IPS DF 19.7 (cell line): ENCODE results near the gene WFDC12.

Experiments
- DNase-seq: peaks from one replicate; pipeline ENCODE4 v3.0.0-alpha.2; 2013; ENCODE audit warnings: low read depth, low spot score

Gene WFDC12

DNA sequence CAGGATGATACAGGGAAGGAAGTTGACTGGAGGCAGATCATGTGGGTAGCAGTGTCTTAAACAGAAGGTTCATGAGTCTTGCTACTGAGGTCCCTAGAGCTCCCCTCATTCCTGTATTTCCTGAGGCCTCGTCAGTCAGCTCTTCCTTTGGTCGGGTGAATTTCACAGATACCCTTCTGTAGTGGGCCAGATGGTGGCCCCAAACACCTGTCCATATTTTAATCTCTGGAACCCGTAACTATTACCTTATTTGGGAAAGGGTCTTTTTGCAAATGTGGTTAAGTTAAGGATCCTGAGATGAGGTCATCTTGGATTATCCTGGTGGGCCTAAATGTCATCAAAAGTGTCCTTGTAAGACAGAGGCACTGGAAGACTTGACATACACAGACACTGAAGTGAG, 32.9 kb downstream of the WFDC12 start:
- DNase-seq = no peak

DNA sequence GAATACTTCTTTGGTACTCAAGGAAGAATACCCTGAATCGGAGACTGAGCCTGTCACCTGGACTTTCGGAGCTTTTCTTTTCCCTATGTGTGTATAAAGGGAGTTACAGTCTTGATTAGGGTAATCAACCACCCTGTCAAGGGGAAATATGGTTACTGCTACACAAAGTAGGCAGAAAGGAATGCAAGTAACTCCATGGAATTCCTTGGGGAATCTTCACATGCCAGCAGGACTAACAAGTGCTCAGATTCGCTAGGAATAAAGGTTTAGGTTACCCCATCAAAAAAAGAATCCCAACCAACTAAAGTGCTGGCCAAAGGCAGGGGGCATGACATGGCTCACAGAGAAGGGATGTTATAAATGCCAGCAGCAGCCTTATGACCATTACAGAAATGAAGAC, 33.8 kb downstream of the WFDC12 start:
- no peak for DNase-seq

DNA sequence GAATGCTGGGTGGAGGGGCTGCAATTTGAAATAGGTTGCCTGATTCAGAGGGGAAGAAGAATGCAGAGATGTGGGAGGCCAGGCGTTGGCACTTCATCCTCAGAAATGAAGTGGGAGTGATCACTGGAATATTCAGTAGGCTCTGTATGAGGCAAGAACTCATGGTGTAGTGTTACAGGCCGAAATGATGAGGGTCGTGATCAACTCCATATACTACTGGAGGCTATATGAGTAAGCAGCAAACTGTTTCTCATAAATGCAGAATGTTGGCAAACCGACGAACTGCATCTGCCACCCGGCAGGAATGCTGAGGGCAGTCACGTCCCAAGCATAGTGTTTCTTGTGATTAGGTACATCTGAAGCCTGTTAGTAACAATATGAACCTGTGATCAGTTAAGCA, 36.0 kb downstream of the WFDC12 start:
- DNase-seq = no peak

DNA sequence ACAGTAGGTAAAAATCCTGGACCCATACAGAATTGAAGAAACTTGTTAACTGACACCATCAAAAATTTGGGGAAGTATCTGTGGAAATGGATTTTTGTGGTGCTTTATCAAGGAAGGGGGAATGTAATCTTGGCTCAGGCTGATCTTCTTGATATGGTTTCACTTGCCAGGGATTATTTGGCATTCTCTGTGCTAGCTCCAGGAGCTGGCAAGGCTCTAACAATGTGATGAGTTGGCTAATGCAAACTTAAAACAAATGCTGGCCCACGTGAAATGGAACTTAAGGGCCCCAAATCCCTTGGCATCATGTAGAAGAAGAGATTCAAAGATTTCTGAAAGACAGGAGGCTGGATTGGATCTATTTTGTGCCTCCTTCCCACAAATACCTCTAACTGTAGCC, 36.5 kb downstream of the WFDC12 start:
- DNase-seq = no peak

DNA sequence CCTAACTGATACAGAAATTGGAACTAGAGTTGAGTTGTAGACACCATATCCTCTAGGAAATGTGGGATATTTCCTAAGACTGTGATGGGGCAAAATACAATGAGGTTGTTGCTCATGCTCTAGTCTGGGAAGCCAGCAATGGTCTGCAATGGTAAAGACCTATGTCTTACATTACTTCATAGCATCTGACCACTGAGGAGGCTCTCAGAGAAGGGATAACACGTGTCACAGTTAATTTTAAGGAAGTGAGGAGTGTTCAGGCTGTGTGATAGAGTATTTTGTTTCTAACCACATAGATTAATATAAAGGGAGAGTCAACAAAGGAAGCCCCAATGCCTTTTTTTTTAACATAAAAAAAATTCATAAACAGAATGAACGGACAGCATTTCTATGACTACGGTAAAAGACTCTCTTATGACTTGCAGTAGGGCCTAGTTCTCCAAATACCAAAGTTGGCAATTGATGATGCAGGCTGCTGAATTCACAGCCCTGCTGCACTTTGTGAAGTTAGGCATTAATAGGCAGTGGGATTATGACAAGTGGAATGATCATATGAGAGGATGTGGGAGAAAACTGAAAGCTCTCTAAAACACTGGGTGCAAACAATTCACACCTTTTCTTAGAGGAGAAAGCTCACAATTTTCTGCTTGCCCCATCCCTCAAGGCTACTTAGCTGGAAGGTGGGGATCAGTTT, 37.0 kb downstream of the WFDC12 start:
- no peak for DNase-seq

DNA sequence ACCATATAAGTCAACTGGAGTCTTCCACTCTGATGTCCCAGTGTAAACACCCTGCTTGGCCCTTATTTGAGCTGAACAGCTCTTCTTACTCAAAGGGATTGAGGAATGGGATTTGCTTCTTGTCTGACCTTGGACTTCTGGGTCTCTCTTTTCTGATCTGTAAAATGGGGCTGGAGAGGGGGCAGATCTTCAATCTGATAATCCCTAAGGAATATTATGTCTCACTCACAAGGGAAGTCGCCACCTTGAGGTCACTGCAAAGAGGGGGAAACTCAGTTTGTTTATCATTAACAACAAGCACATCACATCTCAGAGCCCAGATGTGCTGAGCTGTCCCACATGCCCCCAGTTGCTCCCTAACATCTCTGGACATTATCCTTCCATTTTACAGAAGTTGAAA, 38.4 kb downstream of the WFDC12 start:
- DNase-seq = no peak

DNA sequence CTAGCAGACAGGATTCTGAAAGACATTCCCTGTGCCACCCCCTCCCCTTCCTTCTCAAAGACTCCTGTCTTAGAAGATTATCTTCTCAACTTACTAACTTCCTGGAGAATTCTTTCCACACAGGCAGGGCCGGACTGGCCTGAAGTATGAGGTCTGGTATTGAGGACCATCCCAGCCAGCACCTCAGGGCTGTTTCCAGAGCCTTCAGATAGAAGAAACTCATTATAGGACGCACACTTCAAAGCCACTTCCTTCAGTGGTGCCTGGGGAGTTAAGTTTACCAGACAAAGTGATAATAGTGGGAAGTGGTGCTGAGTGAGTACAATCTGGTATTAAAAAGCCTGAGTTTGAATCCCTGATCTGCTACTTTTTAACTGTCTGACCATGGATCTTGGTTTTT, 39.0 kb downstream of the WFDC12 start:
- no peak for DNase-seq

DNA sequence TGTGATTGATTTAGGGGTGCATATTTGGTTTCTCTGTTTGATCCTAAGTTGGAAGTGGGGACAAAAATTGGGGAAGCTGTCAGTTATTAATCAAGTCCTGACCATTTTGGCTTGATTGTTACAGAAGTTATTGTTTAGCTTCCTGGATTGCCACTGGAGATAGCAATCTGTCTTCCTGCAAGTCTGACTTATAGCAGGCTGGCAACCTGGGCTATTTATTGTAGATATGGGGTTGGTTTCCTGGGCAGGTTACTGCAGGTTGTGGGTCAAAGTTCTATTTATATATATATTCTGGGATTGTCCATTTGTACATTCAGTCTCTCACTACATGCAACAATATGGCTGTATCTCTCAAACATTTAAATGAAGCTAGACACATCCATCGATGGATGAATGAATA, 41.1 kb downstream of the WFDC12 start:
- DNase-seq = no peak

DNA sequence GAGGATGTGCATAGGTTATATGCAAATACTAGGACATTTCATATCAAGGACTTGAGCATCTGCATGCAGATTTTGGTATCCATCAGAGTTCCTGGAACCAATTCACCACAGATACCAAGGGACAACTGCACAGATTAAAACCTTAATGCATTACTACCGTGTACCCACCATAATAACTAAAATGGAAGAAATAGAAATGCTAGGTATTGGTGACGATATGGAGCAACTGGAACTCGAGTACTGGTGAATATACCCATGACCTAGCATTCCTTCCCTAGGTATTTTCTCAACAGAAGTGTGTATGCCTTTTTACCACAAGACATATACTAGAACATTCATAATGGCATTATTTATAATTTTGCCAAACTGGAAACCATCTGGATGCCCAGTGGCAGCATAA, 41.8 kb downstream of the WFDC12 start:
- no peak for DNase-seq

DNA sequence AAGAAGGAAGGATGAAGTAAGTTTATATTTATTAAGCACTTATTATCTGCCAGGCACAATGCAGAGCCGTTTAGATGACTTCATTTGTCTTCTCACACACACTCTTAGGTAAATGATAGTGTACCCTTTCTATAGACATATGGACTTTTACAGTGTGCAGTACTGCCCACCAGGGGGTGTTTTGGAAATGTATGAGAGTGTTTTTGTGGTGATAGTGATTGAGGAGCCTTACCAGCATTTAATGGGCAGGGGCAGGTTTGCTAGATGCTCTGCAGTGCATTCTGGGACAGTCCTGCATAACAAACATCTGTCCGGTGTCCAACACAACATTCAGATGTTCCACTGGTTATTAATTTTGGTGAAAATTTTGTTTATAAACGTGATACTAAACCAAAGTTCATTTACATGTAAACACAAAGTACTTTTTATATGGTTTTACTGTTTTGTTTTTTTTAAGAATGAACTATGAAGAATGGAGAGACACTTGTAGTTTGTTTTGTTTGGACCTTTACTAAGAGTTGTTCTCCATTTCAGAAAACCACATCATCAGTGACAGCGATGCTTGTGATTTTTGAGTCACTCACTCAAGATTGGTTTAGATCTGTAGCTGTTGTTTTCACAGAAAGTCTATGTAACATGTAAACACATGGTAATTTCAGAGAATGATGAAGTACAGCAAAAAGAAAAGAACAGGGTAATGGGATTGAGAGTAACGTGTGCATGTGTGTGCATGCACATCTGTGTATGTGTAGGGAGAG, 43.2 kb downstream of the WFDC12 start:
- DNase-seq = no peak

DNA sequence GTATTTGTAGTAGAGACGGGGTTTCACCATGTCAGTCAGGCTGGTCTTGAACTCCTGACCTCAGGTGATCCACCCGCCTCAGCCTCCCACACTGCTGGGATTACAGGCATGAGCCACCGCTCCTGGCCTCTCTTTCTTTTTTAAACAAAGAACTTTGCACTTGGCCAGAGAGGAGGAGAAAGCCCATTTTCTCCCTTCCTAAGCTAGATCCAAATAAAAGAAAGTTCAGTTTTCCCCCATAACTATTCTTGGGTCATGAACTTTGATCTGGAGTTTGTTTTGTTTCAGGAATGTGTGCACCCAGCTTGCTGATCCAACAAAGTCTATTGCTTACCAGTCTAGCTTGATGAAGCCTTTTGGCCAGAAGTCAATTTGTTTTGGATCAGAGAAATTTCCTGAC, 46.7 kb downstream of the WFDC12 start:
- no peak for DNase-seq
